HCT116 (cell line): Measurements from ENCODE around the gene SLC17A8. TPM values are rescaled to one million over a fixed set of nuclear protein-coding genes. Genes with fewer than 3 reads are reported as not detected.

Experiments used
- ATAC-seq: fragments of 200-7000 bp; cut with Tn5 transposase; 2 replicates; pipeline ENCODE4 v1.9.1; 2020; ENCODE audit warnings: mild to moderate bottlenecking, moderate library complexity
- BruUV-seq: library from RNA; stranded (reverse); fragments of 400-500 nt; replicated peaks from 2 replicates; lab custom pipeline; 2021; lab: Mats Ljungman, UMichigan
- CTCF ChIA-PET: fragments of 300-600 bp; sonication (Branson Sonifier 250); formaldehyde crosslinking; loops from one replicate; lab custom pipeline; 2021; ENCODE audit warnings: antibody characterized with exemption; lab: Charles Lee
- POLR2A ChIA-PET: fragments of 300-600, 350-600 bp; sonication (Branson Sonifier 250); formaldehyde crosslinking; loops from one replicate; lab custom pipeline; 2021; ENCODE audit warnings: antibody characterized with exemption; lab: Charles Lee
- RAD21 ChIA-PET, 2 experiments: fragments of 300-600 bp; sonication (Branson Sonifier 250); formaldehyde crosslinking; loops; one replicate each; lab custom pipeline; 2023; ENCODE audit warnings: low total read pairs in 2 of 2; ENCODE audit not compliant: uncharacterized antibody in 2 of 2, unreplicated experiment in 2 of 2, low non-redundant PET in 1 of 2; lab: Charles Lee
- DNase-seq: peaks from one replicate; pipeline ENCODE4 v3.0.0-alpha.2; 2010; ENCODE audit warnings: low read depth, low spot score
- H2AFZ ChIP-seq: fragments of 200-600 bp; shearing (Covaris generic), sonication (generic); 2 replicates; pipeline ENCODE4 v1.6.1; 2017; ENCODE audit warnings: low read depth, mixed run types, mixed read lengths, antibody characterized with exemption, low read length; ENCODE audit not compliant: poor library complexity, severe bottlenecking
- H3K27ac ChIP-seq: 2 replicates; pipeline ENCODE4 v1.5.1; 2012; ENCODE audit warnings: low read depth, low read length
- H3K27me3 ChIP-seq: fragments of 200-600 bp; sonication (generic); 2 replicates; pipeline ENCODE4 v1.6.1; 2016; ENCODE audit warnings: mixed run types, low read length, mixed read lengths; ENCODE audit not compliant: insufficient read depth
- H3K36me3 ChIP-seq, 2 experiments: fragments of 200-500 bp in 1 of 2; fragments of 200-600 bp in 1 of 2; sonication (Bioruptor generic) in 1 of 2; sonication (generic) in 1 of 2; 2 replicates each; pipeline versions ENCODE4 v1.5.1 to v1.6.1; 2014 to 2016; ENCODE audit warnings: low read length in 2 of 2, inconsistent platforms in 1 of 2, mixed read lengths in 1 of 2, mixed run types in 1 of 2; ENCODE audit not compliant: insufficient read depth in 2 of 2, control insufficient read depth in 1 of 2
- H3K4me1 ChIP-seq, 2 experiments: fragments of 200-600 bp in 1 of 2; sonication (generic) in 1 of 2; 2 replicates each; pipeline versions ENCODE4 v1.5.1 to v1.6.1; 2012 to 2017; ENCODE audit warnings: low read length in 2 of 2, inconsistent platforms in 1 of 2, mild to moderate bottlenecking in 1 of 2, mixed read lengths in 1 of 2, mixed run types in 1 of 2, moderate library complexity in 1 of 2; ENCODE audit not compliant: insufficient read depth in 2 of 2, control insufficient read depth in 1 of 2
- H3K4me2 ChIP-seq: fragments of 200-600 bp; sonication (generic); 2 replicates; pipeline ENCODE4 v1.6.1; 2017; ENCODE audit warnings: mixed run types, low read length, mixed read lengths
- H3K4me3 ChIP-seq, 2 experiments: fragments of 200-600 bp in 1 of 2; sonication (generic) in 1 of 2; replicated peaks in 1 of 2; 2 replicates each; pipeline ENCODE4 v1.5.1; 2011 to 2016; ENCODE audit warnings: low read length in 2 of 2, control low read depth in 1 of 2, low read depth in 1 of 2, mild to moderate bottlenecking in 1 of 2, mixed read lengths in 1 of 2, mixed run types in 1 of 2
- H3K79me2 ChIP-seq: fragments of 200-600 bp; sonication (generic); 2 replicates; pipeline ENCODE4 v1.6.1; 2017; ENCODE audit warnings: mild to moderate bottlenecking, mixed run types, low read length, moderate library complexity, mixed read lengths; ENCODE audit not compliant: insufficient read depth
- H3K9ac ChIP-seq: fragments of 200-600 bp; sonication (generic); 2 replicates; pipeline ENCODE4 v1.6.1; 2016; ENCODE audit warnings: low read length, mixed read lengths
- H3K9me2 ChIP-seq: fragments of 200-600 bp; sonication (generic), shearing (Covaris generic); 2 replicates; pipeline ENCODE4 v1.6.1; 2017; ENCODE audit warnings: mixed run types, mild to moderate bottlenecking, moderate library complexity; ENCODE audit not compliant: insufficient read depth
- H3K9me3 ChIP-seq, 2 experiments: fragments of 200-500 bp in 1 of 2; fragments of 200-600 bp in 1 of 2; sonication (Bioruptor generic) in 1 of 2; sonication (generic) in 1 of 2; 2 replicates each; pipeline ENCODE4 v1.6.1; 2014 to 2017; ENCODE audit warnings: low read length in 2 of 2, mixed read lengths in 2 of 2, inconsistent platforms in 1 of 2, low read depth in 1 of 2, mild to moderate bottlenecking in 1 of 2, mixed run types in 1 of 2, moderate library complexity in 1 of 2; ENCODE audit not compliant: control insufficient read depth in 1 of 2, insufficient read depth in 1 of 2
- H4K20me1 ChIP-seq: fragments of 200-600 bp; sonication (generic), shearing (Covaris generic); 2 replicates; pipeline ENCODE4 v1.6.1; 2017; ENCODE audit warnings: mixed run types, mild to moderate bottlenecking, moderate library complexity; ENCODE audit not compliant: insufficient read depth
- EGR1 ChIP-seq: IDR thresholded peaks from 2 replicates; pipeline ENCODE4 v1.6.1; 2012; ENCODE audit warnings: low read depth
- ELF1 ChIP-seq: IDR thresholded peaks from 2 replicates; pipeline ENCODE4 v1.6.1; 2012; ENCODE audit warnings: low read depth, borderline replicate concordance
- EZH2phosphoT487 ChIP-seq: fragments of 200-600 bp; IDR thresholded peaks from 2 replicates; pipeline ENCODE4 v1.6.1; 2018; ENCODE audit warnings: antibody characterized with exemption, borderline replicate concordance
- JUND ChIP-seq: IDR thresholded peaks from 2 replicates; pipeline ENCODE4 v1.6.1; 2012
- SP1 ChIP-seq: IDR thresholded peaks from 2 replicates; pipeline ENCODE4 v1.6.1; 2012; ENCODE audit warnings: low read depth
- SRF ChIP-seq: IDR thresholded peaks from 2 replicates; pipeline ENCODE4 v1.6.1; 2012; ENCODE audit warnings: low read depth
- YY1 ChIP-seq: IDR thresholded peaks from 2 replicates; pipeline ENCODE4 v1.6.1; 2011; ENCODE audit warnings: low read length, low read depth, moderate library complexity, mild to moderate bottlenecking; ENCODE audit not compliant: insufficient replicate concordance; ENCODE audit errors: extremely low read depth
- ZNF274 ChIP-seq: fragments of 200-500 bp; sonication (Bioruptor generic); IDR thresholded peaks from 2 replicates; pipeline ENCODE4 v1.6.1; 2014; ENCODE audit warnings: mild to moderate bottlenecking, low read depth, low read length, inconsistent platforms
- intact Hi-C: fragments of 100-400 bp; cut with micrococcal nuclease; formaldehyde crosslinking; loops from 2 replicates; pipeline ENCODE4 v1.10.0; 2022
- total RNA-seq: library from RNA; stranded (reverse); gene quantifications from one replicate; pipeline ENCODE4 v1.2.1, GENCODE V29; 2021; ENCODE audit not compliant: unreplicated experiment
- TF ChIP-seq, protein P1 (sequence below): IDR thresholded peaks from 2 replicates; pipeline ENCODE4 v1.6.1; 2012
- TF ChIP-seq, protein P2 (sequence below): IDR thresholded peaks from 2 replicates; pipeline ENCODE4 v1.6.1; 2012; ENCODE audit warnings: low read depth
- TF ChIP-seq, protein P3 (sequence below): IDR thresholded peaks from 2 replicates; pipeline ENCODE4 v1.6.1; 2012

SLC17A8 gene
- total RNA-seq, 1 experiment from 2014 or later, result not detected

DNA sequence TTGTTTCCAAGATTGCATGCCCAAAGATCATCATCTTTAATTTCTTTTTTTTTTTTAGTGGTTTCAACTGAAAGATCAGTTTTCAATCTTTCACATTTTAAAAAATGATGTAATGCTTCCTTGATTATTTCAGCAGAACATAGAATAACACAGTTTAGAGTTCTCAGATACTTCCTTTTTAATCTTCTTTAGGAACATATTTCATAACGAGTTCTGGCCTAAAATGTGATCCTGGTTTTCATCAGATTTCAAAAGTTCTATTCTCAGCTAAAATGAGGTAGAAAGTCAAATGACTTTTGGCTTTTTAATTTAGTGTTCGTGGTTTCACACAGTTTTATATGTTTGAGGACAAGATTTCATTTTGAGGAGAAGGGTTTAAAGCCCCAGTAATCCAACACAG is 76.8 kb downstream of the SLC17A8 start:
- Histone ChIP-seq H4K20me1 (no peaks in the 10 kb centered on the region), H3K36me3 (no peaks in the 10 kb centered on the region), H3K9me3 (no peaks in the 10 kb centered on the region), H2AFZ (no peak overlapping the region), H3K9ac (no peak overlapping the region), H3K27me3 (no peaks in the 10 kb centered on the region), H3K4me1 (no peaks in the 10 kb centered on the region), H3K79me2 (no peaks in the 10 kb centered on the region), H3K9me2 (no peaks in the 10 kb centered on the region), H3K4me3 (no peak overlapping the region), H3K4me2 (no peak overlapping the region), H3K27ac (no peak overlapping the region)
- intact Hi-C loops, result no loop called here
- TF ChIP-seq JUND, result no peak
- no peak for TF ChIP-seq SRF
- no peak for TF ChIP-seq ZNF274
- TF ChIP-seq ELF1, result no peak
- TF ChIP-seq EZH2phosphoT487, result no peak
- TF ChIP-seq, protein P1, sequence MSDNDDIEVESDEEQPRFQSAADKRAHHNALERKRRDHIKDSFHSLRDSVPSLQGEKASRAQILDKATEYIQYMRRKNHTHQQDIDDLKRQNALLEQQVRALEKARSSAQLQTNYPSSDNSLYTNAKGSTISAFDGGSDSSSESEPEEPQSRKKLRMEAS, result no peak
- TF ChIP-seq SP1, result no peak
- no peak for TF ChIP-seq YY1
- TF ChIP-seq, protein P2, sequence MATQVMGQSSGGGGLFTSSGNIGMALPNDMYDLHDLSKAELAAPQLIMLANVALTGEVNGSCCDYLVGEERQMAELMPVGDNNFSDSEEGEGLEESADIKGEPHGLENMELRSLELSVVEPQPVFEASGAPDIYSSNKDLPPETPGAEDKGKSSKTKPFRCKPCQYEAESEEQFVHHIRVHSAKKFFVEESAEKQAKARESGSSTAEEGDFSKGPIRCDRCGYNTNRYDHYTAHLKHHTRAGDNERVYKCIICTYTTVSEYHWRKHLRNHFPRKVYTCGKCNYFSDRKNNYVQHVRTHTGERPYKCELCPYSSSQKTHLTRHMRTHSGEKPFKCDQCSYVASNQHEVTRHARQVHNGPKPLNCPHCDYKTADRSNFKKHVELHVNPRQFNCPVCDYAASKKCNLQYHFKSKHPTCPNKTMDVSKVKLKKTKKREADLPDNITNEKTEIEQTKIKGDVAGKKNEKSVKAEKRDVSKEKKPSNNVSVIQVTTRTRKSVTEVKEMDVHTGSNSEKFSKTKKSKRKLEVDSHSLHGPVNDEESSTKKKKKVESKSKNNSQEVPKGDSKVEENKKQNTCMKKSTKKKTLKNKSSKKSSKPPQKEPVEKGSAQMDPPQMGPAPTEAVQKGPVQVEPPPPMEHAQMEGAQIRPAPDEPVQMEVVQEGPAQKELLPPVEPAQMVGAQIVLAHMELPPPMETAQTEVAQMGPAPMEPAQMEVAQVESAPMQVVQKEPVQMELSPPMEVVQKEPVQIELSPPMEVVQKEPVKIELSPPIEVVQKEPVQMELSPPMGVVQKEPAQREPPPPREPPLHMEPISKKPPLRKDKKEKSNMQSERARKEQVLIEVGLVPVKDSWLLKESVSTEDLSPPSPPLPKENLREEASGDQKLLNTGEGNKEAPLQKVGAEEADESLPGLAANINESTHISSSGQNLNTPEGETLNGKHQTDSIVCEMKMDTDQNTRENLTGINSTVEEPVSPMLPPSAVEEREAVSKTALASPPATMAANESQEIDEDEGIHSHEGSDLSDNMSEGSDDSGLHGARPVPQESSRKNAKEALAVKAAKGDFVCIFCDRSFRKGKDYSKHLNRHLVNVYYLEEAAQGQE, result no peak
- no peak for TF ChIP-seq EGR1
- TF ChIP-seq, protein P3, sequence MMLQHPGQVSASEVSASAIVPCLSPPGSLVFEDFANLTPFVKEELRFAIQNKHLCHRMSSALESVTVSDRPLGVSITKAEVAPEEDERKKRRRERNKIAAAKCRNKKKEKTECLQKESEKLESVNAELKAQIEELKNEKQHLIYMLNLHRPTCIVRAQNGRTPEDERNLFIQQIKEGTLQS, result no peak
- no TSS peak for BruUV-seq
- CTCF ChIA-PET, result no interaction called here
- POLR2A ChIA-PET, result no interaction called here
- RAD21 ChIA-PET, result no interaction called here
- ATAC-seq (no peak), DNase-seq (no peak)
